H9 (cell line): Measurements from ENCODE around the gene ITPKC. TPM values are rescaled to one million over a fixed set of nuclear protein-coding genes. Genes with fewer than 3 reads are reported as not detected.

ENCODE experiments used
- DNase-seq: peaks from one replicate; pipeline ENCODE4 v3.0.0-alpha.2; 2017
- H2AFZ ChIP-seq: one replicate; pipeline ENCODE4 v1.6.1; 2013; ENCODE audit warnings: mild to moderate bottlenecking, low read length, control low read depth, moderate library complexity
- H2AK5ac ChIP-seq: 2 replicates; pipeline ENCODE4 v1.6.1; 2013; ENCODE audit warnings: low read length, control low read depth, mixed read lengths; ENCODE audit not compliant: insufficient read length
- H2BK120ac ChIP-seq: one replicate; pipeline ENCODE4 v1.6.1; 2013; ENCODE audit warnings: low read depth, mild to moderate bottlenecking, low read length, control low read depth, inconsistent platforms; ENCODE audit not compliant: poor library complexity, severe bottlenecking
- H2BK12ac ChIP-seq: 2 replicates; pipeline ENCODE4 v1.6.1; 2013; ENCODE audit warnings: low read length, control low read depth, mixed read lengths, low read depth; ENCODE audit not compliant: insufficient read length
- H2BK15ac ChIP-seq: 2 replicates; pipeline ENCODE4 v1.6.1; 2013; ENCODE audit warnings: low read depth, low read length, control low read depth
- H2BK20ac ChIP-seq: one replicate; pipeline ENCODE4 v1.6.1; 2013; ENCODE audit warnings: low read depth, mild to moderate bottlenecking, low read length, control low read depth, inconsistent platforms; ENCODE audit not compliant: poor library complexity, severe bottlenecking
- H2BK5ac ChIP-seq: 2 replicates; pipeline ENCODE4 v1.6.1; 2013; ENCODE audit warnings: low read length, control low read depth, mixed read lengths; ENCODE audit not compliant: insufficient read length
- H3K14ac ChIP-seq: 2 replicates; pipeline ENCODE4 v1.6.1; 2013; ENCODE audit warnings: low read length, control low read depth; ENCODE audit not compliant: insufficient read depth
- H3K18ac ChIP-seq: 2 replicates; pipeline ENCODE4 v1.6.1; 2013; ENCODE audit warnings: low read depth, mild to moderate bottlenecking, mixed read lengths, low read length, control low read depth; ENCODE audit not compliant: insufficient read length
- H3K23ac ChIP-seq: 2 replicates; pipeline ENCODE4 v1.6.1; 2013; ENCODE audit warnings: low read length, control low read depth, mixed read lengths, low read depth; ENCODE audit not compliant: insufficient read length
- H3K23me2 ChIP-seq: 2 replicates; pipeline ENCODE4 v1.6.1; 2013; ENCODE audit warnings: low read depth, mild to moderate bottlenecking, mixed read lengths, low read length, control low read depth; ENCODE audit not compliant: insufficient read length, poor library complexity, severe bottlenecking
- H3K27ac ChIP-seq: 2 replicates; pipeline ENCODE4 v1.5.1; 2013; ENCODE audit warnings: low read length, control low read depth, mixed read lengths, low read depth; ENCODE audit not compliant: insufficient read length
- H3K27me3 ChIP-seq: 2 replicates; pipeline ENCODE4 v1.6.1; 2013; ENCODE audit warnings: low read length, control low read depth, inconsistent platforms; ENCODE audit not compliant: insufficient read depth
- H3K4ac ChIP-seq: 2 replicates; pipeline ENCODE4 v1.6.1; 2013; ENCODE audit warnings: low read depth, mild to moderate bottlenecking, control low read depth, inconsistent platforms, low read length, moderate library complexity
- H3K4me1 ChIP-seq: 2 replicates; pipeline ENCODE4 v1.6.1; 2013; ENCODE audit warnings: low read length, control low read depth, inconsistent platforms; ENCODE audit not compliant: insufficient read depth
- H3K4me2 ChIP-seq: 2 replicates; pipeline ENCODE4 v1.6.1; 2013; ENCODE audit warnings: low read length, control low read depth, mixed read lengths; ENCODE audit not compliant: insufficient read length, insufficient read depth
- H3K56ac ChIP-seq: 2 replicates; pipeline ENCODE4 v1.6.1; 2013; ENCODE audit warnings: low read depth, mild to moderate bottlenecking, mixed read lengths, low read length, control low read depth; ENCODE audit not compliant: insufficient read length
- H3K79me1 ChIP-seq: 2 replicates; pipeline ENCODE4 v1.6.1; 2013; ENCODE audit warnings: low read depth, mild to moderate bottlenecking, moderate library complexity, low read length, control low read depth, inconsistent platforms; ENCODE audit not compliant: insufficient read depth, poor library complexity, severe bottlenecking
- H3K79me2 ChIP-seq: 2 replicates; pipeline ENCODE4 v1.6.1; 2013; ENCODE audit warnings: low read length, control low read depth, inconsistent platforms; ENCODE audit not compliant: insufficient read depth
- H3K9ac ChIP-seq: 2 replicates; pipeline ENCODE4 v1.6.1; 2013; ENCODE audit warnings: low read length, control low read depth, mixed read lengths; ENCODE audit not compliant: insufficient read length; ENCODE audit errors: extremely low read depth
- H3K9me3 ChIP-seq: one replicate; pipeline ENCODE4 v1.6.1; 2013; ENCODE audit warnings: low read depth, low read length, inconsistent platforms; ENCODE audit not compliant: control insufficient read depth
- H3T11ph ChIP-seq: one replicate; pipeline ENCODE4 v1.6.1; 2013; ENCODE audit warnings: mild to moderate bottlenecking, low read length, control low read depth, inconsistent platforms
- H4K20me1 ChIP-seq: one replicate; pipeline ENCODE4 v1.6.1; 2013; ENCODE audit not compliant: control insufficient read depth, insufficient read length, insufficient read depth
- H4K5ac ChIP-seq: 2 replicates; pipeline ENCODE4 v1.6.1; 2013; ENCODE audit warnings: low read depth, mild to moderate bottlenecking, mixed read lengths, low read length, control low read depth; ENCODE audit not compliant: insufficient read length
- H4K8ac ChIP-seq: replicated peaks from 2 replicates; pipeline ENCODE4 v1.6.1; 2013; ENCODE audit warnings: low read length, control low read depth, mixed read lengths, low read depth; ENCODE audit not compliant: insufficient read length
- H4K91ac ChIP-seq: 2 replicates; pipeline ENCODE4 v1.6.1; 2013; ENCODE audit warnings: low read depth, mild to moderate bottlenecking, moderate library complexity, mixed read lengths, low read length, control low read depth; ENCODE audit not compliant: insufficient read length
- H3K27ac Mint-ChIP-seq, 3 experiments: 2 replicates in 2 of 3; 3 replicates in 1 of 3; pipeline ENCODE4 v1.8.0; 2020 to 2021; ENCODE audit warnings: mixed read lengths in 3 of 3, mild to moderate bottlenecking in 1 of 3, moderate library complexity in 1 of 3
- H3K27me3 Mint-ChIP-seq: 2 replicates; pipeline ENCODE4 v1.8.0; 2021; ENCODE audit warnings: low read depth, mild to moderate bottlenecking, moderate library complexity, mixed read lengths
- H3K36me3 Mint-ChIP-seq, 3 experiments: 2 replicates in 2 of 3; 3 replicates in 1 of 3; pipeline ENCODE4 v1.8.0; 2020 to 2021; ENCODE audit warnings: low read depth in 3 of 3, mixed read lengths in 3 of 3; ENCODE audit not compliant: insufficient read depth in 1 of 3
- H3K4me1 Mint-ChIP-seq, 2 experiments: 2 replicates each; pipeline ENCODE4 v1.8.0; 2020; ENCODE audit warnings: mixed read lengths in 2 of 2
- H3K4me3 Mint-ChIP-seq, 2 experiments: 2 replicates in 1 of 2; 3 replicates in 1 of 2; pipeline ENCODE4 v1.8.0; 2020 to 2021; ENCODE audit warnings: mild to moderate bottlenecking in 2 of 2, mixed read lengths in 2 of 2, moderate library complexity in 1 of 2
- H3K9me3 Mint-ChIP-seq, 2 experiments: 2 replicates in 1 of 2; 3 replicates in 1 of 2; pipeline ENCODE4 v1.8.0; 2020; ENCODE audit warnings: mild to moderate bottlenecking in 2 of 2, mixed read lengths in 2 of 2, moderate library complexity in 1 of 2
- CTCF ChIP-seq: fragments of 200-600 bp; sonication (generic); conservative IDR thresholded peaks from 3 replicates; pipeline ENCODE4 v1.8.0; 2021; ENCODE audit warnings: antibody characterized with exemption, mild to moderate bottlenecking
- WGBS: extraction: QIAGEN DNeasy Blood & Tissue Kit; methylation state at CpG from one replicate; pipeline ENCODE4 v1.1.7; 2013; ENCODE audit warnings: missing lambda C conversion rate, low lambda C conversion rate, mixed read lengths; ENCODE audit not compliant: insufficient read length; ENCODE audit errors: extremely low coverage; 5-methylcytosine and 5-hydroxymethylcytosine counted together
- total RNA-seq: library from RNA; stranded (reverse); gene quantifications from 2 replicates; pipeline ENCODE4 v1.2.1, GENCODE V29; 2021

ITPKC gene
- total RNA-seq, 1 experiment from 2014 or later: 11.2 TPM

- Histone ChIP-seq H4K8ac (no peak overlapping the region), H3T11ph (no peak overlapping the region), H3K9ac (no peak overlapping the region), H2BK15ac (no peak overlapping the region), H2AK5ac (no peak overlapping the region), H3K23ac (no peak overlapping the region), H3K27ac (no peak overlapping the region), H3K4me2 (no peak overlapping the region), H2BK5ac (no peak overlapping the region), H3K18ac (no peak overlapping the region), H3K4ac (no peak overlapping the region), H3K14ac (no peak overlapping the region), H3K56ac (no peak overlapping the region), H3K79me1 (no peaks in the 10 kb centered on the region), H4K91ac (no peak overlapping the region), H2BK120ac (no peak overlapping the region), H4K20me1 (peaks cover 5% of the 10 kb centered on the region), H4K5ac (no peak overlapping the region), H2AFZ (no peak overlapping the region), H2BK20ac (no peak overlapping the region), H2BK12ac (no peak overlapping the region), H3K4me1 (no peaks in the 10 kb centered on the region), H3K27me3 (no peaks in the 10 kb centered on the region), H3K9me3 (no peaks in the 10 kb centered on the region), H3K79me2 (no peaks in the 10 kb centered on the region), H3K23me2 (peaks cover 15% of the 10 kb centered on the region)
- no CpG with 5 or more reads among the region's 14 CpGs for WGBS
- Mint-ChIP-seq H3K4me3 (peak overlapping the region in 1 of 2 experiments; percentile 32; a peak in 1 of 5 replicates), H3K27ac (peak overlapping the region in 2 of 3 experiments; percentile 70 to 95; a peak in 3 of 7 replicates), H3K27me3 (no peaks in the 10 kb centered on the region), H3K4me1 (peaks cover 7 to 9% of the 10 kb centered on the region in 2 experiments), H3K36me3 (peaks cover 6 to 35% (median 23%) of the 10 kb centered on the region in 3 experiments), H3K9me3 (no peaks in the 10 kb centered on the region)
- TF ChIP-seq CTCF: no peak
- no peak for DNase-seq
Observed at GRCh38 chr19:40692212-40692551, 24.7 kb upstream of the ITPKC start.
